ENCODE measurements around the gene NFYC.

- TF ChIP-seq CTCF (IDR thresholded peaks at IDR 0.05; ENCODE audit: insufficient read depth, low read depth, low read length) (no peak), EZH2 (IDR thresholded peaks at IDR 0.05; ENCODE audit: insufficient read depth, low read length) (no peak)
These were observed 102.1 kb downstream of the NFYC start for GRCh38 chr1:40793617-40794016.

Data from astrocyte (in vitro differentiated cells and primary cell).